ENCODE results near the gene CATSPER4. TPM values are rescaled to one million over a fixed set of nuclear protein-coding genes. Genes with fewer than 3 reads are reported as not detected.

The CATSPER4 gene
- total and polyA plus RNA-seq, 3 donors from 2014 or later, result 4.9 to 13.2 (median 8.2) TPM

DNA sequence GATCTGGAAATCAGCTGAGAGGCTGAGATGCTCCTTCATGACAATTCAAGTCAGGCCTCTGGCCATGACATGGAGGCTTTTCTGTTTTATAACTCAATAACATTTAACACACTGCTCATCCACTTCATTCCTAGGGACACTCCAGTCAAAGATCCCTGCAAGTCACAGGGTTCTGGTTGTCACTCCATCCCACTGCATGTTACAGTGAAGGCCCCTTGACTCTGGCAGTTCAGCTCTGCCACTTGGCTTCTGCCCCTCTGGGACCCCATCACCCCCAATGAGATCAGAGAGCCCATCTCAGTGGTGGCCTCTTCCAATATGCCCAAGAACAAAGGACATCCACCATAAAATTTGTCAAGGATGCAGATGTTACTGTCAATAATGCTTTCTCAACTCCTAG is 41.5 kb upstream of the CATSPER4 start:
- no peak overlapping the region for H3K27ac ChIP-seq
- intact Hi-C loops (cut with DNase I; ENCODE audit: low total_unique reads), result loop anchor here (10.0 kb wide), 2 partner anchors 114 to 254 kb away; no protein-coding TSS in a partner anchor
- H3K4me1 ChIP-seq, result no peaks in the 10 kb centered on the region
- no peaks in the 10 kb centered on the region for H3K9me3 ChIP-seq
- no peak overlapping the region for H3K4me3 ChIP-seq
- no peaks in the 10 kb centered on the region for H3K27me3 ChIP-seq
- no peaks in the 10 kb centered on the region for H3K36me3 ChIP-seq (ENCODE audit: low read depth, missing control alignments)
- TF ChIP-seq, protein P1, sequence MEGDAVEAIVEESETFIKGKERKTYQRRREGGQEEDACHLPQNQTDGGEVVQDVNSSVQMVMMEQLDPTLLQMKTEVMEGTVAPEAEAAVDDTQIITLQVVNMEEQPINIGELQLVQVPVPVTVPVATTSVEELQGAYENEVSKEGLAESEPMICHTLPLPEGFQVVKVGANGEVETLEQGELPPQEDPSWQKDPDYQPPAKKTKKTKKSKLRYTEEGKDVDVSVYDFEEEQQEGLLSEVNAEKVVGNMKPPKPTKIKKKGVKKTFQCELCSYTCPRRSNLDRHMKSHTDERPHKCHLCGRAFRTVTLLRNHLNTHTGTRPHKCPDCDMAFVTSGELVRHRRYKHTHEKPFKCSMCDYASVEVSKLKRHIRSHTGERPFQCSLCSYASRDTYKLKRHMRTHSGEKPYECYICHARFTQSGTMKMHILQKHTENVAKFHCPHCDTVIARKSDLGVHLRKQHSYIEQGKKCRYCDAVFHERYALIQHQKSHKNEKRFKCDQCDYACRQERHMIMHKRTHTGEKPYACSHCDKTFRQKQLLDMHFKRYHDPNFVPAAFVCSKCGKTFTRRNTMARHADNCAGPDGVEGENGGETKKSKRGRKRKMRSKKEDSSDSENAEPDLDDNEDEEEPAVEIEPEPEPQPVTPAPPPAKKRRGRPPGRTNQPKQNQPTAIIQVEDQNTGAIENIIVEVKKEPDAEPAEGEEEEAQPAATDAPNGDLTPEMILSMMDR (IDR thresholded peaks at IDR 0.05), result no peak
- no peak for TF ChIP-seq POLR2A (IDR thresholded peaks at IDR 0.05)
- no peak for DNase-seq

DNA sequence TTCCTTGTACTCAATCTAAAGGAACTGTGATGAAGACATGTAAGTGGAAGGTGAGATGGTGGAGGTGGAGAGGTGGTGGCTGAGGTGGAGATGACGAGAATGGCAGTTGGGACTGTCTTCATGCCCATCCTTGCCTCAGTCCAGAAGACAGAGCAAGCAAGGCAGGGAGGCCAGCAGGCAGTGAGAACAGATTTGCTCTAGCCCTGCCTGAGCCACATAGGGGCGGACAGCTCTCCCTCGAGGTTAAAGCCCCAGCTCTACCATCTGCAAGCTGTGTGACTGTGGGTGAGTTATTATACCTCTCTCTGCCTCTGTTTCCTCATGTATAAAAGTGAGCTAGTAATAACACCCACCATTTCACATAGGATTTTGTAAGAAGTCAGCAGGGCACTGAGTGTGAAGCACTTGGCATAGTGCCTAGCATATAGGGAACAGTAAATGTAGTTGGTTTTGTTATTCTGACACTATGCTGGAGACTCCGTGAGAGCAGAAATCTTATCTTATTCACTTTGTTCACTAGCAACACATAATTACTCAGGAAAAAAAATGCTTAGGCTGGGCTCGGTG is 36.4 kb upstream of the CATSPER4 start:
- Histone ChIP-seq H3K4me1 (no peaks in the 10 kb centered on the region), H3K9me3 (no peaks in the 10 kb centered on the region), H3K36me3 (ENCODE audit: low read depth, missing control alignments) (no peaks in the 10 kb centered on the region), H3K4me3 (no peak overlapping the region), H3K27me3 (no peaks in the 10 kb centered on the region), H3K27ac (no peak overlapping the region)
- no peak for TF ChIP-seq POLR2A (IDR thresholded peaks at IDR 0.05)
- intact Hi-C loops (cut with DNase I; ENCODE audit: low total_unique reads), result no loop called here
- WGBS, 2 donors, result 61 to 70% methylated on average over 5 of the region's 5 CpGs
- no peak for DNase-seq

DNA sequence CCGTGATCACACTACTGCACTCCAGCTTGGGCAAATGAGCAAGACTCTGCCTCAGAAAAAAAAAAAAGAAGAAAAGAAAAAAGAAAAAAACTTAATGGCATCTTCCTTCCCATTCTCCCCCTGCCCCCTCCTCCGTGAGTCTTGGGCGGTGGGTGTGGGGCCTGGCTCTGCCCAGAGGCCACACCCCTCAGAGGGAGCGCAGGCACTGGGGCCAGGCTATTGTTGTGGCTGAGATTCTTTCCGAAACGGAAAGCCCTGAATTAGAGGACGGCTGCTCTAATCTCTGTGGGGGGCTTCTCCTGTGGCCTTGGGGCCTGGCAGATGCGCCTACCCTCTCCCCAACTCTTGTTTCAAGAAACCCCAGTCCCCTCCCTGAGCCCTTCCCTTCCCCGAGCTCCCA is 35.7 kb upstream of the CATSPER4 start:
- no peaks in the 10 kb centered on the region for H3K4me1 ChIP-seq
- H3K9me3 ChIP-seq, result no peaks in the 10 kb centered on the region
- H3K4me3 ChIP-seq, result no peak overlapping the region
- H3K27ac ChIP-seq, result no peak overlapping the region
- no peaks in the 10 kb centered on the region for H3K36me3 ChIP-seq (ENCODE audit: low read depth, missing control alignments)
- WGBS, 2 donors, result 61 to 75% methylated on average over 9 of the region's 9 CpGs
- intact Hi-C loops (cut with DNase I; ENCODE audit: low total_unique reads), result no loop called here
- DNase-seq, result no peak
- TF ChIP-seq, protein P1 (IDR thresholded peaks at IDR 0.05), result no peak
- TF ChIP-seq POLR2A (IDR thresholded peaks at IDR 0.05), result no peak
- no peaks in the 10 kb centered on the region for H3K27me3 ChIP-seq

DNA sequence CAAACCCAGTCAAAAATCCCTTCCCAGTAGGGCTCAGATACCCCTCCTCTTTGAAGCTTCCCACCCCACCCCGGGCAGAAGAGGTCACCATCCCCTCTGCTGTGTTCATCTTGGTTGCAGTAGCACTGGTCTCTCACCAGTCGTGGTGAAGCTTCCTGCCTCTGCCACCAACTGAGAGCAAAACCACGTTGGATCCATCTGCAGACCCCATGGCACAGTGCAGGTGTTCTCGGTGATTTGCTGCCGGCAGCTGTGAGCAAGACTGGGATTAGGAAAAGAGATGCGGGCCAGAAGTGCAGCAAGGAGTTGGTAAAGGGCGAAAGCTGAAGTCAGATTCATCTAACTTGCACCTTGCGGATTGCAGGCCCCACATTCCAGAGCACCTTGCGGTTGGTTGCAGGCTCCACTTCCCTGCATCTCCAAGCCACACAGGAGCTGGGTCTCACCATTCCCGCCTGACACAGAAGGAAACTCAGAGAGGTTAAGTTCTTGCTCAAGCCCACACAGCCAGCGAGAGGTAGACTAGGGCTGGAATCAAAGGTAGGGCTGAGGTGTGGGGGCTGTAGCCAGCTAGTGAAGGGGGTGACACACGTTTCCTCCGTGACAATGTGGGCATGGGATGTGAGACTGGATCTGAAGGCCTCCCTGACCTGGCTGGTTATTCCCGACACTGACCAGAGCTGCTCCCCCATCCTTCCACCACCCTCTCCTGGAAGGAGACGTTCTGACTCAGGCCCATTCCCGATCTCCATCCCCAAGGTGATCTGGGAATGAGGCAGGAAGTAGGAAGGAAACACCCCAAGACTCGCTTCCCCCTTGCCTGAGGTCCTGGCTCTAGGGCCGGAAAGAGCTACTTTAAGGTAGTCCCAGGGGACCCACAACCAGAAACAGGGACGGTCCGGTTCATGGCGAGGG is 34.8 kb upstream of the CATSPER4 start:
- Histone ChIP-seq H3K27ac (no peak overlapping the region), H3K27me3 (no peaks in the 10 kb centered on the region), H3K4me3 (no peak overlapping the region), H3K36me3 (ENCODE audit: low read depth, missing control alignments) (no peaks in the 10 kb centered on the region), H3K9me3 (no peaks in the 10 kb centered on the region), H3K4me1 (no peaks in the 10 kb centered on the region)
- TF ChIP-seq, protein P1 (IDR thresholded peaks at IDR 0.05), result no peak
- TF ChIP-seq POLR2A (IDR thresholded peaks at IDR 0.05), result no peak
- intact Hi-C loops (cut with DNase I; ENCODE audit: low total_unique reads), result no loop called here
- no peak for DNase-seq
- 59 to 68% methylated on average over 18 to 21 of the region's 21 CpGs for WGBS, 2 donors

DNA sequence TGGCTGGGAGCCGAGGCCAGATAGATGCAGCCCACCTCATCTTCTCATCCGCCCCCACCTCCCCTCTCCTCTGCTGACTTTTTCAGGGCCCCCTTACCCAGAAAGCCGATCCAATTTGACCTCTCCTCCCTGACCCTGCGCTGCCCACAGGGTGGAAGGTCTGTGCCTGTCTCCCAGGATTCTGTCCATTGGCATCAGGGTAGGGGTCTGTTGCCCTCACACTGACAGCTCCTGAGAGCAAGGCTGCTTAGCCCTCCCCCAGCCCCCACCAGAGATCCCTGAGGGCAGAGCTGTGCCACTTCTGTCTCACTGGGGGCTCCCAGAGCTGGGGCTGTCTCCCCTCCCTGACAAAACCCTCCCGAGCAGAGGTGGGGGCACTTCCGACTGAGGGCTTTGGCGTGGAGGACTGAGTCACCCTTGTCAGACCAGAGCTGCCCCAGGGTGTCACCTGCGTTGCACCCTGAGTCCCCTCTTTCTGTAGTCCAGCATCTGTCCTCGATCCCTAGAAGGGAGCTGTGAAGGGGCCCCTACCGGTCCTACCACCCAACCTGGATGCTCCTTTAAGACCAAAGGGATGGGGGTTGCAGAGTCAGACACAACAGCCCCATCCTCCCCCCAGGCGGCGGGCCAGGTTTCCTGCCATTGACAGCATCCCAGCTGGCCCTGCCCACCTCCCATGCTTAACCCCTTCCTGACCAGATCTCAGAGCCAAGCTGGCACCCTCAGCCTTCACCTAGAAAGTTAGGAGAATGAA is 33.9 kb upstream of the CATSPER4 start:
- intact Hi-C loops (cut with DNase I; ENCODE audit: low total_unique reads), result no loop called here
- Histone ChIP-seq H3K4me1 (peaks cover 6% of the 10 kb centered on the region), H3K27me3 (no peaks in the 10 kb centered on the region), H3K27ac (no peak overlapping the region), H3K36me3 (ENCODE audit: low read depth, missing control alignments) (no peaks in the 10 kb centered on the region), H3K4me3 (no peak overlapping the region), H3K9me3 (no peaks in the 10 kb centered on the region)
- DNase-seq, result no peak
- TF ChIP-seq, protein P1 (IDR thresholded peaks at IDR 0.05), result no peak
- no peak for TF ChIP-seq POLR2A (IDR thresholded peaks at IDR 0.05)
- 35 to 38% methylated on average over 10 to 12 of the region's 12 CpGs for WGBS, 2 donors

All from testis (tissue), 3 donors.